ENCODE data around the gene CNDP2. TPM values are rescaled to one million over a fixed set of nuclear protein-coding genes. Genes with fewer than 3 reads are reported as not detected.

CNDP2 gene
- total RNA-seq, 4 donors from 2014 or later = 29.5 to 82.8 (median 31.6) TPM

GRCh38 chr18:74508366-74508765 is 12.2 kb downstream of the CNDP2 start:
- Histone ChIP-seq H3K27ac (no peak overlapping the region), H3K36me3 (peaks cover 0 to 88% of the 10 kb centered on the region in 2 donors), H3K9me3 (no peaks in the 10 kb centered on the region), H3K4me1 (no peaks in the 10 kb centered on the region), H3K4me3 (no peak overlapping the region), H3K27me3 (no peaks in the 10 kb centered on the region)
- DNase-seq (no peak), ATAC-seq (no peak)
- in situ Hi-C loops (cut with MboI; ENCODE audit: low sequenced_read_pairs in 4 of 4) (no loop called here), intact Hi-C loops (cut with DNase I; ENCODE audit: low total_unique reads) (no loop called here)
- no peak for TF ChIP-seq POLR2A (IDR thresholded peaks at IDR 0.05)
- TF ChIP-seq, protein P1, sequence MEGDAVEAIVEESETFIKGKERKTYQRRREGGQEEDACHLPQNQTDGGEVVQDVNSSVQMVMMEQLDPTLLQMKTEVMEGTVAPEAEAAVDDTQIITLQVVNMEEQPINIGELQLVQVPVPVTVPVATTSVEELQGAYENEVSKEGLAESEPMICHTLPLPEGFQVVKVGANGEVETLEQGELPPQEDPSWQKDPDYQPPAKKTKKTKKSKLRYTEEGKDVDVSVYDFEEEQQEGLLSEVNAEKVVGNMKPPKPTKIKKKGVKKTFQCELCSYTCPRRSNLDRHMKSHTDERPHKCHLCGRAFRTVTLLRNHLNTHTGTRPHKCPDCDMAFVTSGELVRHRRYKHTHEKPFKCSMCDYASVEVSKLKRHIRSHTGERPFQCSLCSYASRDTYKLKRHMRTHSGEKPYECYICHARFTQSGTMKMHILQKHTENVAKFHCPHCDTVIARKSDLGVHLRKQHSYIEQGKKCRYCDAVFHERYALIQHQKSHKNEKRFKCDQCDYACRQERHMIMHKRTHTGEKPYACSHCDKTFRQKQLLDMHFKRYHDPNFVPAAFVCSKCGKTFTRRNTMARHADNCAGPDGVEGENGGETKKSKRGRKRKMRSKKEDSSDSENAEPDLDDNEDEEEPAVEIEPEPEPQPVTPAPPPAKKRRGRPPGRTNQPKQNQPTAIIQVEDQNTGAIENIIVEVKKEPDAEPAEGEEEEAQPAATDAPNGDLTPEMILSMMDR (IDR thresholded peaks at IDR 0.05 in 4 of 5, conservative IDR thresholded peaks at IDR 0.05 in 1 of 5) = no peak

GRCh38 chr18:74508821-74509225 is 12.7 kb downstream of the CNDP2 start:
- peaks cover 0 to 89% of the 10 kb centered on the region in 2 donors for H3K36me3 ChIP-seq
- H3K9me3 ChIP-seq = no peaks in the 10 kb centered on the region
- ATAC-seq (no peak), DNase-seq (no peak)
- intact Hi-C loops (cut with DNase I; ENCODE audit: low total_unique reads) (no loop called here), in situ Hi-C loops (cut with MboI; ENCODE audit: low sequenced_read_pairs in 4 of 4) (no loop called here)
- H3K4me1 ChIP-seq = no peaks in the 10 kb centered on the region
- TF ChIP-seq, protein P1 (IDR thresholded peaks at IDR 0.05 in 4 of 5, conservative IDR thresholded peaks at IDR 0.05 in 1 of 5) = no peak
- TF ChIP-seq POLR2A (IDR thresholded peaks at IDR 0.05) = no peak
- H3K27ac ChIP-seq = no peak overlapping the region
- H3K4me3 ChIP-seq = no peak overlapping the region
- no peaks in the 10 kb centered on the region for H3K27me3 ChIP-seq

- H3K4me3 ChIP-seq = no peak overlapping the region
- intact Hi-C loops (cut with DNase I; ENCODE audit: low total_unique reads) (no loop called here), in situ Hi-C loops (cut with MboI; ENCODE audit: low sequenced_read_pairs in 4 of 4) (no loop called here)
- H3K9me3 ChIP-seq = no peaks in the 10 kb centered on the region
- H3K27me3 ChIP-seq = no peaks in the 10 kb centered on the region
- DNase-seq (no peak), ATAC-seq (no peak)
- H3K27ac ChIP-seq = no peak overlapping the region
- TF ChIP-seq, protein P1 (IDR thresholded peaks at IDR 0.05 in 4 of 5, conservative IDR thresholded peaks at IDR 0.05 in 1 of 5) = no peak
- TF ChIP-seq POLR2A (IDR thresholded peaks at IDR 0.05) = no peak
- H3K4me1 ChIP-seq = no peaks in the 10 kb centered on the region
- peaks cover 0 to 86% of the 10 kb centered on the region in 2 donors for H3K36me3 ChIP-seq
These were observed 13.9 kb downstream of the CNDP2 start for GRCh38 chr18:74509856-74510769.

DNA sequence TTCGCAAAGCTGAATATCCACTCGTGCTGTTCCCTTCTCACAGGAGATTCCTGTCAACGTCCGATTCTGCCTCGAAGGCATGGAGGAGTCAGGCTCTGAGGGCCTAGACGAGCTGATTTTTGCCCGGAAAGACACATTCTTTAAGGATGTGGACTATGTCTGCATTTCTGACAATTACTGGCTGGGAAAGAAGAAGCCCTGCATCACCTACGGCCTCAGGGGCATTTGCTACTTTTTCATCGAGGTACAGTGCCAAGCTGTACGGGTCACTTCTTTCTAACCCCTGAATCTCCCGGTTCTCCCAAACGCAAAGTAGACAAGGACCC is 14.6 kb downstream of the CNDP2 start:
- no peak overlapping the region for H3K4me3 ChIP-seq
- ATAC-seq = no peak
- in situ Hi-C loops (cut with MboI; ENCODE audit: low sequenced_read_pairs in 4 of 4) = no loop called here

More for the DNA sequence above, 14.6 kb downstream of the CNDP2 start:
- Histone ChIP-seq H3K27ac (no peak overlapping the region), H3K4me1 (no peaks in the 10 kb centered on the region), H3K36me3 (peaks cover 0 to 89% of the 10 kb centered on the region in 2 donors), H3K9me3 (no peaks in the 10 kb centered on the region), H3K27me3 (no peaks in the 10 kb centered on the region)
- TF ChIP-seq, protein P1 (IDR thresholded peaks at IDR 0.05 in 4 of 5, conservative IDR thresholded peaks at IDR 0.05 in 1 of 5) = no peak
- TF ChIP-seq POLR2A (IDR thresholded peaks at IDR 0.05) = no peak
- no peak for DNase-seq
- intact Hi-C loops (cut with DNase I; ENCODE audit: low total_unique reads) = no loop called here
